Jurkat, Clone E6-1 (cell line): ENCODE data around the gene PRPF8.

Source experiments
- DNase-seq: peaks from one replicate; pipeline ENCODE4 v3.0.0-alpha.2; 2011; ENCODE audit warnings: low read depth, low spot score
- H3K4me3 ChIP-seq: 2 replicates; pipeline ENCODE4 v1.5.1; 2011; ENCODE audit warnings: mild to moderate bottlenecking, low read length, control low read depth, moderate library complexity

The PRPF8 gene

GRCh38 chr17:1634841-1635650 lies 49.6 kb downstream of the PRPF8 start:
- H3K4me3 ChIP-seq: no peak overlapping the region
- no peak for DNase-seq

DNA sequence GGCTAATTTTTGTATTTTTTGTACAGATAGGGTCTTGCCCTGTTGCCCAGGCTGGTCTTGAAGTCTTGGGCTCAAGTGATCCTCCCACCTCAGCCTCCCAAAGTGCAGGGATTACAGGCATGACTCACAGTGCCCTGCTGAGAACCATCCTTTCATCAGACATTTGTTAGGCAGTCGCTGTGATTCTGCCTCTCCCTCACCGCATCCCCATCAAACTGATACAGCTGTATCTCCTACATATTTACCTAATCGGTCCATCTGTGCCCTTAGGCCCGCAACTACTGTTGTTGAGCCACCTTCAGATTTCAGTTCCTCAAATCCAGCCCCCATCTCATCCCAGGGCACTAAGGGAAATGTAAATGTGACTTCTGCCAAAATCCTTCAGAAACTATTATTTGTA lies 54.0 kb downstream of the PRPF8 start:
- no peak overlapping the region for H3K4me3 ChIP-seq
- DNase-seq: no peak

DNA sequence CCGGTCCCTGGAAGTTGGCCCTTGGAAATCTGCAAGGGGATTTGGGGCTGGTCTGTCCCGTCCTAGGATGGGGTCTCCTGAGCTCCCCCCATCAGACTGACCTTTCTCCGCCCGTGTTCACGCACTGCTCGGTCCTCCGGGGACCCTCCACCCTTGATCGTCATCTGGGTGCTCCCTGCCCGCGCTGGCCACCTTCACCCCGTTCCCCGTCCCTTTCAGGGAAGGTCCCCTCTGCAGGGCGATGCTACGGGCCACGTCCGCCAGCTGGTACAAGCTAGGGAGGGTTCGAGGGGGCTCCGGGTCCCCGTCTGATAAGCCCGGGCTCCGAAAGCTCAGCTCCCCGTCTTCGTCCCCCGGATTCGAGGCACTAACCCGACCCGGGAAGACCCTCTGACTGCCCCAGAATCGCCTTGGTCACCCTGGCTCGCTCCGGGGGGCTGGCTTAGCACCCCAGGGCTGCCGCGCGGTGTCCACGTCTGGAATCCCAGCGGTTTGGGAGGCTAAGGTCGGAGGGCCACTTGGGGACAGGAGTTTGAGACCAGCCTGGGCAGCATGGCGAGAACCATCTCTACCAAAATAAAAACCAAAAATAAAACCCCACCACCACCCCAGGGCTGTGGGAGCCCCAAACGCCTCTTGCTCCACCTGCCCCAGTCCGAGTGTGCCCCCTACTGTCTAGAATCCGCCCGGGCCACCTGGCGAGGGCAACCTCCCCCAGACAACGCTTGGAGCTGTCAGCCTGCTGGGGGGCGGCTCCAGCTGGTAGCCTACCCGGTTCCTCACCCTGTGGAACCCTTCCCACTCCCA lies 55.0 kb downstream of the PRPF8 start:
- peak overlapping the region; percentile 71 for H3K4me3 ChIP-seq
- peak; percentile 67 for DNase-seq

DNA sequence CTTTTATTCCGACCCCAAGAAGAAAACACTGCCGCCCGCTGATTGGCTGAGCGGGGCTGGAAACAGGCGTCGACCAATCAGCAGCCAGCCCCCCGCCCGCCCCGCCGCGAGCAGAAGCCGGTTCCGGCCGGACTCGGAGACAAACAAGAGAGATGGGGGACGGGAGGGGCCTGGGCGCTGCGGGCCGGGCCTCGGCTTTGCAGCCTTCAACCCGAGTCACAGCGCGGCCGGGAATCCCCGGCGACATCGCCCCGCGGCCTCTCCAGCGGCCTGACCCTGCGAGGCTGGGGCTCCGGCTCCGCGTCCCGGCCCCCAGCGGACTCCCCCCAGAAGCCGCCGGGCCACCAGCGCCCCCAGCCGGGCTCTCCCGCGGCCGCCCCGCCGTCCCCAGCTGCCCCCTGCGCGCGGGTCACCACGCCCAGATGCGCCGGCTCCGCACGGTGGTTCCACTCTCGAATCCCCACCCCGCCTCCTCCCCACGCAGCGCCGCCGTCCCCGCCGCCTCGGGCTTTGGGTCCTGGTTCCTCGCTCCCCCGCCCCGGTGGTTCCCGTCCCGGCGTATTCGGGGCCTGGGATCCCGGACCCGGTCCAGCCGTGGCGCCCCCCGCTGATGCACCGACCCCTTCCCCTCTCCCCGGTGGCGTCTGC lies 55.7 kb downstream of the PRPF8 start:
- DNase-seq: peak; percentile 88

DNA sequence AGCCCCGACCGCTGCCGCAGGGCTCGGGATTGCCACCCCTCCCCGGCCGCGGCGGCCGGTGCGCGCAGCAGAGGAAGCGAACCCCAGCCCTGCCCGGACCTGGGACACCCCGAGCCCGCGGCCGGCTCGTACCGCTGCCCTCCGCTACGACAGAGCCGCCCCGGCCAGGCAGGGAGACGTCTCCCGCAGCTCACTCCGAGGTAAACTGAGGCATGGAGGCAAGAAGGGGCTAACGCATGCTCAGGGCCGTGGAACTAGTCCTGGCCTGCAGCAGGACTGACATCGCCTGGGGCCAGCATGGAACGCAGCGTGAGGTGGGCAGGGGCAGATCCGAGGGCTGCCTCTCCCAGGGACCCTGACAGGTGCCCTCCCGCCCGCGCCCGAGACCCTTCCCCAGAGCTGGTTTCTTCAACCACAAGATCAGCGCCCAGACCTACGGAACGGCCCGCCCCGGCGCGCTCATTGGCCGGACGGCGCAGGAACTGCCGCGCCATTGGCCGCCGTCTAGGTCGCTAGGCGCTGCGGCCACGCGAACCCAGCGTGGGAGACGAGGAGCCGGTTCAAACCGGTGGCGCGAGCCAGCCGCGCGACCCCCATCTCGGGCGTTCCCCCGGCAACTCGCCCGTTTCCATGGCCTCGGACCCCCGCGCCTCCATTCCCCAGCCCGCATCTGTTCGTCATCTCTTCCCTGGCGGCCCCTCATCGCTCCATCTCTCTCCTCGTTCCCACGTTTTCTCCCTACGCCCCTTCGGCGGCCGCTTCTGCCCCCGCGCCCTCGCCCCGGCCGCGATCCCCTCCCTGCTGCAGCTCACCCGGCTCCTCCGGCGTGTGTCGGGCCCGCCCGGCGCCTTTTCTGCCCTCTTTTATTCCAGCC lies 56.4 kb downstream of the PRPF8 start, which contains the start of gene SLC43A2:
SLC43A2 (minus strand) TSS at position 853 of the 874 bp plus-strand sequence. CDS start 960 bp downstream, outside the sequence.
- DNase-seq: peak; percentile 79
- peak within 1 kb of the TSS; percentile 71 for H3K4me3 ChIP-seq

More for the DNA sequence above, 55.7 kb downstream of the PRPF8 start:
- H3K4me3 ChIP-seq: peak overlapping the region; percentile 71

DNA sequence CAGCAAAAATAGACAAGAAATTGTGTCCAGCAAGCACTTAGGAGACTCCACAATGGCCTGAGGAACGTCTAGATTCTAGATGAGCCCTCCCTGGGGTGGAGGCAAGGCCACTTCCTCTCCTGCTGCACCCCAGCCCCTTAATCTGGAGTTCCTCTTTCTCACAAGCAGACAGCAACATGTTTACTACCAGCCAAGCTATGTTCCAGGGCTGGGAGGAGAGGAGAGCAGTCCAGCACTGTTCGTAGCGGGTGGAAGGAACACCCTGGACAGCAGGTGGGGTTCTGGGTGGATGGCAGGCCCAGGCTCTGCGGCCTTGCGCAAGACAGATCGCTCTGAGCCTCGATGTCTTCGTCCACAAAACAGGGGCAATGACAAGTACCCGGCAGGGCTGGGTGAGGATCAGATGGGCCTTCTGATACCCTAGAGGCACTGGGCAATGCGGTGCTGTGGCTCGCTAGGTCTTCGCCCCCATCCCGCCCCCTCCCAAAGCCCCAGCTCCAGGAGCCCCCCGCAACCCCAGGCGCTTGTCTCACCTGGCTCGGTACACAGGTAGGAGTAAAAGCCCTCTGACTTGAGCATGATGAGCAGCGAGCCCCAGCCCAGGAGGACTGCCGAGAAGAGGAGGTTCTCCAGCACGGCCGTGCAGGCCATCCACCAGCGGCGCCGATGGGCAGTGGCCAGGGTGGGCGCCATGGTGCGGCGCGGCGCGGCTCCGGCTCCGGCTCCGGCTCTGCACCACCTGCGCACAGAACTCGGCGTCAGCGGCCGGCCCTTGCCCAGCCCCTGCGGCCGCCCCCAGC lies 57.3 kb downstream of the PRPF8 start:
- peak overlapping the region; percentile 71 for H3K4me3 ChIP-seq
- no peak for DNase-seq

DNA sequence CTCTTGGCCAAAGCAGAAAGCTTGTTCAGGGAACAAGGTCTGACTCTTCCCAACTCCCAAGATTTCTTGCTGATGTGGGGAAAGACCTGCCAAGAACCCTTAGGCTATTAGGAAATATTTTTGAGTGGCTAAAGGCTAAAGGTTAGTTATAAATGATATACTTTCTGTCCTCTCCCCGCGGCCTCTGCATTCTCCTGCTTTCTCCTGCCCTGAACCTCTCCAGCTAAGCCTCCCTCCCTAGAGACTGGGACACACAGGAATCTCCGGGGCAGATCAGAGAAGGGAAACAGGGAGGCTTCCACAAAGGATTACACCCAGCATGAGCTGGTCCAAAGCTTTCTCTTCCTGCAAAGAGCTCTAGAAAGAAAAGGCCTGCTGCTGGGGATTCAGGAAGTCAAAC lies 58.3 kb downstream of the PRPF8 start:
- no peak overlapping the region for H3K4me3 ChIP-seq
- no peak for DNase-seq

DNA sequence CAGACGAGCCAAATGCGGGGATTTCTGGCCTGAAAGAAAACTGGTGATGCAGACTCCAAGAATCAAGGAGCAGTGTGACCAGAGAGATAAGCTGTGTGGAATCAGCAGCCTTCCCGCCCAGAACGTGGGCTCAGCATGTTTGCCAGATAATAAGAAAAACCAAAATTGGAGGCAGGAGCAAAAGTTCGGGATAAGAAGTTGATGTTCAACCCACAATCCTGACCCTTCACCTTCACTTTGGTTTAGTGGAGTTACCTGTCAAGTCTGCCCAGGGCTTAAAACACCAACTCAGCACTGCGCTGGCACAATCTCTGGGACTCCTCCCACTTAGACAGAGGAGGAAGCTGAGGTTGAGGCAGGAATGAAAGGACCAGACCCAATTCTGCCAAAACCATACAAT lies 59.1 kb downstream of the PRPF8 start:
- no peak for DNase-seq
- no peak overlapping the region for H3K4me3 ChIP-seq

- H3K4me3 ChIP-seq: no peak overlapping the region
- no peak for DNase-seq
Measured at GRCh38 chr17:1625053-1625452, 59.6 kb downstream of the PRPF8 start.

- no peak for DNase-seq
Measured at GRCh38 chr17:1624650-1625049, 60.0 kb downstream of the PRPF8 start.

GRCh38 chr17:1623057-1623630 lies 61.5 kb downstream of the PRPF8 start:
- no peak overlapping the region for H3K4me3 ChIP-seq
- DNase-seq: no peak

More at GRCh38 chr17:1624650-1625049, 60.0 kb downstream of the PRPF8 start:
- H3K4me3 ChIP-seq: no peak overlapping the region

DNA sequence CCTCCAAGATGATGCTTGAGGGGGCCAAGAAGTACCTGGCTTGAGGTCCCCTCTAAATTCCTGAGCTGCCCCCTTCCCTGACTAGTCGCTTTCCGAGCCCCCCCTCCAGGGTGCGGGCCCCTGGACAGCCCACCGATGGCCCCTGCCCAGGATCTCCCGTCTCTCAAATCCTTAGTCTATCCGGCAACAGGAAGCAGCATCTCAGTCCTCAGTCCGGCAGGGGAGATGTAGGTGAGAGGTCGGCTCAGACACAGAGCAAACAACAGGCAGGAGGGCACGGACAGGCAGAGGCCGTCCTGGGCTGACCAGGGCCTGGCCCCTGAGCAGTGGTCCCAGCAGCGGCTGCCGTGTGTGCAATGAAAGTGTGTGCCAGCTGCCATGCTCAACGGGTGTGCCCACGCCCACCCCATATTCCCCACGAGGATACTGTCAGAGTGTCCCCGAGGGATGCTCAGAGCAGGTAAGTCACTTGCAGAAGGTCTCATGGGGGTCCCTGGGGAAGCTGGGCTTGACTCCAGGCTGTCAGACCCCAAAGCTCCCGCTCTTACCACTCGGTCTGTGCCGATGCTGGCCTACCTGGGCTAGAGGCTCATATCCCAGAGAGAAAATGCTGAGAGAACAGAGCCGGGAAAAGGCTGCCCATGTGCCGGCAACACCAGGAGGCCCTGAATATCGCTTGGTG lies 63.3 kb downstream of the PRPF8 start:
- no peak for DNase-seq
- no peak overlapping the region for H3K4me3 ChIP-seq

DNA sequence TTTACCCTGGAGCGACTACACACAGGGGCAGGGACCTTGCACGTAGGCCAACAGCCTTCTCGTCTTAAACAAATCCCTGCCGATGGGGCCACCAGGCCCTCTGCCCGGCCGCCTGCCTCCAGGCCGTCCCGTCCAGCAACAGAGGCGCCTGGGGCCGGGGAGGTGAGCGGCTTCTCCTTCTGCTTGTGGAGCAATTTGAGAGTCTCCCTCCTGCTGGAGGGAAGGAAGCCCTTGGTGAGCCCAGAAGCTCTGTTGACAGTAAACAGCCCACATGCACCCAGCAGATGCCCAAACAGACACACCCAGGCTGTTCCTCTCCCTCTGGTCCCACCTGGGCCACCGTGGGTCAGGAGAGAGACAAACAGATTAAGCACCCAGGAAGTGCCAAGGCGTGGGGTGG lies 64.2 kb downstream of the PRPF8 start:
- DNase-seq: no peak
- H3K4me3 ChIP-seq: no peak overlapping the region

DNA sequence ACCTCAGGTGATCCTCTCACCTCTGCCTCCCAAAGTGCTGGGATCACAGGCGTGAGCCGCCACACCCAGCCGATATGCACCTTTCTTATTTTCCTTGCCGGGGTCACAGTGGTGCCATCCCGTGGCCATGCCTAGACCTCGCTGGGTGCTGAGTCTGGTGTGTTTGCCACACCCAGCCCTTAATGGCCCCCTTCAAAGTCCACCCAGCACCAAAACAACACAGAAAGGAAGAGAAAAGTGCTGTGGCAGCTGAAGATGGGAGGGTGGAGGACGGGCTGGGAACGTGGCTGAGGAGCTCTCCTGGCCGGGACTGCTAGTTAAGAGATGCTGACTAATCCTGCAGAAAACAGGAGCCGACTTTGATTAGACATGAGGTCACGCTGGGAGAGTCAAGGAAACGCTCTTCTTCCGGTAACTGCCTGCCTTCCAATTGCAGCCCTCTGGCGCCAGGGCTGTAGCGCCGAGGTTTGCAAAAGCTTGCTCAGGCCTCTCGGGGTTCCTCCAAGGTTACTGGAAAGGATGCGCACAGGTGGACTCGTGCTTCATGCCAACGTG lies 67.0 kb downstream of the PRPF8 start:
- DNase-seq: no peak
- no peak overlapping the region for H3K4me3 ChIP-seq

GRCh38 chr17:1616101-1616500 lies 68.6 kb downstream of the PRPF8 start:
- no peak overlapping the region for H3K4me3 ChIP-seq
- no peak for DNase-seq

- DNase-seq: no peak
- no peak overlapping the region for H3K4me3 ChIP-seq
Measured at GRCh38 chr17:1612400-1612799, 72.3 kb downstream of the PRPF8 start.

GRCh38 chr17:1611715-1612114 lies 73.0 kb downstream of the PRPF8 start:
- H3K4me3 ChIP-seq: no peak overlapping the region
- DNase-seq: no peak
